GM12892 (cell line): ENCODE results near the gene KRT23.

ENCODE experiments used
- POLR2AphosphoS5 ChIP-seq: IDR thresholded peaks from 2 replicates; pipeline ENCODE4 v1.6.1; 2011; ENCODE audit warnings: low read depth, low read length, control low read depth
- TAF1 ChIP-seq: IDR thresholded peaks from 2 replicates; pipeline ENCODE4 v1.6.1; 2011; ENCODE audit warnings: low read depth, mild to moderate bottlenecking, control low read depth, low read length, borderline replicate concordance

- TF ChIP-seq TAF1 (no peak), POLR2AphosphoS5 (no peak)
Observed at GRCh38 chr17:40884708-40885512, 52.5 kb downstream of the KRT23 start, which contains the start of gene KRT20.
